ENCODE measurements around the gene A3GALT2.

GRCh38 chr1:33280091-33280661 lies 40.7 kb downstream of the A3GALT2 start:
- TF ChIP-seq CTCF (conservative IDR thresholded peaks at IDR 0.05): no peak
- TF ChIP-seq EZH2 (IDR thresholded peaks at IDR 0.05; ENCODE audit: low read depth): no peak

Data from PC-9 (cell line).